TTC549 (cell line): ENCODE data around the gene SEZ6L2.
"Not testable (repeated sequence)": the region's sequence is repeated elsewhere in the genome, so short reads cannot be mapped to it uniquely, and the experiment has no call there.

Experiments used
- FAIRE-seq: peaks from 2 replicates; lab custom pipeline; 2012; peaks lifted over from hg19 to GRCh38; lab: Jason Lieb, UNC

SEZ6L2 gene

DNA sequence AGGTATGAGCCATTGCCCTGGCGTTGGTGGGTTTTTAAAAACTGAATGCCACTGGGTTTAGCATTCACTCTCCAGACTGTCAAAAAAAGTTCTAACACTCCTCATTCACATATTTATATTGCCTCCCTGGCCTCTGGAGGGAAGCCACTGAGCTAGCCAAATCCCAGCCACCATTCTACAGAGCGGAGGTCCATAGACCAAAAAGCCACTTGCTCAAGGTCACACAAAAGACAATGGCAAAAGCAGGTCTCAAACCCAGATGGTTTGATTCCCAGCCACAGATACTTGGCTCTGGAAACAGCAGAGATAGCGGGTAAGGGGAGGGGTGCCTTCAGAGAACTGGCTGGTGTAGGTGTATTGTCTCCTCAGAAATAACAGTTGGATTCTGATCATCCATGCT is 18.3 kb downstream of the SEZ6L2 start:
- FAIRE-seq: no peak

DNA sequence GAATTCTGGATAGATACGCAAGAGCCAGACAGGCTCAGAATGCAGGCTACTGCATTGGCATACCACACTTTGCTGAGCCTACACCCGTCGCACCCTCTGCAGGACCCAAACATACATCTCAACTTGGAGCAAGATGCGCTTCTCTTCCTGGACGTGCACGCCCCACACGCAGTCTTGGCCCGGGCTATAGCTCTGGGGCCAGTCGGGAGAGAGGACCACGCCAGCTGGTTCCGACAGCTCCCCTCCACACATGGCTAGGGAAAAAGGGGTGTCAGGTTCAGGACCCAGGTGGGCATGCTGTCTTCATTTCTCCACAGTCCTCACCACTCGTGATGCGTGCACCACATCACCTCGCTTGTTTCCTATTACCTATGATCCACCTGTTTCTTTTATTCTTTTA is 21.2 kb downstream of the SEZ6L2 start:
- no peak for FAIRE-seq

DNA sequence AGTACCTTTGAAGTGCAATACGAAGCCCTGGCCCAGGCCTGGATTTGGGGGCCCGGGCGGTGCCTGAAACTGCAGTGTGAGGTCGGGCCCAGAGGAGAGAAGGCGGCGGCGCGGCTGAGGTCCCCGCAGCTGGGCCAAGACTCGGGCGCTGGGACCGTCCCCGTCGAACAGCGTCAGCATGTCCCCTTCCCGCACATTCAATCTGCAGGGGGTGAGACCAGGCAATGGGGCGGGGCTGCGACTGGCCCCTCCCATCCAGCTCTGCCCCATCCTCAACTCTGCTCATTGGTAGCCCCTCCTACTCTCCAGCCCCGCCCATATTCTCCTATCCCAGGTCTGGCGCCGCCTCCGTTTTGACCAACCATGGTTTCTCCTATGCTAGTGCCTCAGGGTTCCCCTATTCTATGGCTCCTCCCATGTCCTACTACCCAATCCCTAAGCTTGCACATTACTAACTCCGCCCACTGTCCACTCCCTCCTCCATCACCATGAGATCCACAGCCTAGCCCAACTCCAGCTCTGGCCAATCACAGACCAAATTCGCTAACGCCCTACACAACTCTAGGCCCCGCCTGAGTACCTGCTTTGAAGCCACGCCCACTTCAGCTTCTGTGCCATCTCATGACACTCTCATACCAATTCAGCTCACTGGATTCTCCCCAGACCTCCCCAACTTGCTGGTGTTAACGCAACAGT is 21.9 kb downstream of the SEZ6L2 start:
- FAIRE-seq: no peak

DNA sequence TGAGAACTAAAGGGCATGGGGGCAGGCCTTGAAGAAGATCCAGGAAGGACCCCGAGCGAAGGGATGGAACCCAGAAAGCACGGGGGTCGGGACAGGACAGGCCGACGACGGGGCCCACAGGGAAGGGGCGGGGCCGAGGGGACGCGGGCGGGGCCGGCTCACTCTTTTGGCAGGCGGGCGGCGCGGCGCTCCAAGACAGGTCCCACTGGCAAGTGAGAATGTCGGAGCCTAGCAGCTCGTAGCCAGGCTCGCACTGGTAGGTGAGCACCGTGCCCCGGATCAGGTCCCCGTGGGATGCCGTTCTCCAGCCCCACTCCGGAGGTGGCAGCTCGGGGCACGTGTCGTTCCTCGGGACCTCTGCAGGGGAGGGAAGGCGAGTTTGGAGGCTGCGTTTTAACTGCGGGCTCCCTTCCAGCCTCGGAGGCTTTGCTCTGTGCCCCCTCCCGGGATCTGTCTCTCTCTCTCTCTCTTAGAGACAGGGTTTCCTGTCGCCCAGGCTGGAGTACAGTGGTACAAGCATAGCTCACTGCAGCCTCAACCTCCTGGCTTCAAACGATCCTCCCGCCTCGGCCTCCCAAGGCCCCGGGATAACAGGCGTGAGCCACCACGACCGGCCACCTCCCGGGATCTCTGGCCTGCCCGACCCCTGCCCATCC is 22.6 kb downstream of the SEZ6L2 start:
- no peak for FAIRE-seq

DNA sequence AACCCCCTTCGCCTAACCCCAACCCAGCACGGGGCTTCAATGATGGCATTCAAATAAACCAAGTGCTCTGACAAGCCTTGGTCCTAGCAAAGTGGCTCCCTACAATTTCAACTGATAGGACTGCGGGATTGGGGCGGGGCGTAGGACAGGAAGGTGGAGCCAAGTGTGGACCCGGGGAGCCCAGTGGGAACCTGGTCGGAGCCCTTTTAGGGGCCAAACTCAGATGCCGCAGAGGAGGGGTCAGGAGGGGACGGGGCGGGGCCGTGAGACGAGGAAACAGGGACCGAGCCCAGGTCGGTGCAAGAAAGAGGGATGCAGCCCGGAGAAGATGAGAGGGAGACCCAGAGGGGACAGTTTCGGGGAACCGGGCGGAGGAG is 23.1 kb downstream of the SEZ6L2 start:
- FAIRE-seq: no peak

- FAIRE-seq: no peak
These were observed 24.1 kb downstream of the SEZ6L2 start for GRCh38 chr16:29875206-29875605.

DNA sequence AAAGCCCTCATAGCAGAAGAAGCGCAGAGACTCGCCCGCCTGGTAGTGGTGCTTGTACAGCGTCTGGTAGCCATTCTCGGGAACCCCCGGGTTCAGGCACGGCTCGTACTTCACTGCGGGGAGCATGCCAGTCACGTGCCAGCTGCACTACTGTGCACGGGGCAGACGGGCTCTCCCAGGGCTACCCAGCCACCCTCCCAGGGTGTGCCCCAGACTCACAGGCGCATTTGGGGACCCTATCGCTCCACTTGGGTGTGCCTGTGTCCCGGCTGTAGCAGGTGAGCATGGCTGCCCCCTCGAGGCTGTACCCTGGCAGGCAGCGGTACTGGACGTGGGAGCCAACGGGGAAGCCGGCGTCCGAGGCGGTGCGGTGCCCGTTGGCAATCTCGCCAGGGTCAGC is 26.0 kb downstream of the SEZ6L2 start:
- FAIRE-seq: no peak

- FAIRE-seq: no peak
These were observed 27.4 kb downstream of the SEZ6L2 start for GRCh38 chr16:29871822-29872546.

- FAIRE-seq: not testable (repeated sequence)
These were observed 30.3 kb downstream of the SEZ6L2 start for GRCh38 chr16:29869067-29869466.

GRCh38 chr16:29868396-29869009 is 30.8 kb downstream of the SEZ6L2 start:
- no peak for FAIRE-seq

GRCh38 chr16:29864205-29864604 is 35.1 kb downstream of the SEZ6L2 start:
- no peak for FAIRE-seq

DNA sequence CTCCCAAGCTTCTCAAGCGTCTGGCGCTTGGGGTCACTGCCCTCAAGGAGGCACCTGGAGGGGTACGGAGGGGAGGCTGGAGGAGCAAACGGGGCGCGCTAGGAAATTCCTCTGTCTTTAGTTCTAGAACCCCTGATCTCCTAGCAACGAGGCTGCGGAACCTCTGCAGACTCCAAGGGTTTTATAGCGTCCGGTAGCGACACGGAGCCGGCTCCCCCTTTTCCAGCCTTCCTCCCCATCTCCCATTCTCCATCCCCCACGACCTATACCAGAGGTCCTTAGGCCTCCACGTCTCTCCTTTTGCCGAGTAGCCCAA is 35.7 kb downstream of the SEZ6L2 start:
- FAIRE-seq: no peak

DNA sequence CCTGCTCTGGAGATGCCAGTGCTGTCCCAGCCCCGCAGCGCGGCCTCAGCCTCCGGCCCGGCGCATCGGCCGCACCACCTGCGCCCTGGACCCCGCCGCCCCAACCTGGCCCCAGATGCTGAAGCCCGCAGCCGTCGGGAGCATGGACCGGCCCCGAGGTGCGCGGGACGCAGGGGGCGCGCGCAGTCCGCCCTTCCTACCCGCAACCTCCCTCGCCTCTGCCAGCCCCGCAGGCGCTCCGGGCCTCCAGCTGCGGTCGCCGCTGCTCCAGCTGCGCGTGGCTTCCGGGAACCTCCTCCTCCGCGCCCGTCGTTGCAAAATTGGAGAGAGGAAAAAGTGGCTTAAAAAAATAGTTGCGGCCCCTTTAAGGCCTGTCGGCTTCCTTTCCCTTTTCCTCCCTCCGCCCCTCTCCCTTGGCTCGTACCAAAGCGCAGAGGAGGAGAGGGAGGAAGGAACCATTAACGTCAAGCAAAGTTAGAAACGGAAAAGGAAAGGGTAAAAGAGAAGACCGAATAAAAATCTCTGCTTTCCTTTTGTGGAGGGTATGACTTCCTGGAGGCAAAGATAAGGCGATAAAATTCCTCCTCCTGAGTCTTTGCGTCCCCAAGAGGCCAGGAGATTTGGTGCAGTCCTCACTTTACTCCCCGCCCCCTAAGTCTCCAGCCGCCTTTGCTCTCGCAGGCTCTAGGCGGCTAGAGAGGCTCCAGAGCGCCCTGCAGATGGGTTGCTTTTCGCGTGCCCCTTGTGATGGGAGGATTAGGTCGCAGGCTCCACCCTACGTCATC is 36.3 kb downstream of the SEZ6L2 start, which contains the start of gene CDIPT:
Gene CDIPT (minus strand): TSS at position 343 of the 785 bp plus-strand sequence. CDS start 369 bp downstream, outside the sequence.
- peak; percentile 57 for FAIRE-seq

DNA sequence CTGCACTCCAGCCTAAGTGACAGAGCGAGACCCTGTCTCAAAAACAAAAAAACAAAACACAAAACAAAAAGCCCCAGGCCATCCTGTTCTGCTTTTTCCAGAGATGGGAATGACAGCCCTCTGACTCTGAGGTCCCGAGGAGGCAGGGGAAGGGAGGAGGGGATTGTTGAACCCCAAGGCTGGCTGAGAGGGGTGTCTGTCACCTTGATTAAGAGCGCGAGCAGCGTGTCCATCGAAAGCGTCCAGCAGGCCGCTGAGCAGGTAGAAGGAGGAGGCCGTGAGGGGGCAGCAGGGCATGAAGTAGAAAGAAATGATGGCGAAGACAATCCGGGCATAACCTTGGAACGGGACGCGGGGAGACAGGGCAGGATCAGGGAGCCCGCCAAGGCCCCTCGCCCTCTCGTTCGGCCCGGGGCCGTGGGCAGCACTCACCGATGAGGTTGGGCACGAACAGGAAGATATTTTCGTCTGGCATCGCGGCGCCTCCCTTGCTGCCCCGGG is 36.9 kb downstream of the SEZ6L2 start:
- FAIRE-seq: no peak

DNA sequence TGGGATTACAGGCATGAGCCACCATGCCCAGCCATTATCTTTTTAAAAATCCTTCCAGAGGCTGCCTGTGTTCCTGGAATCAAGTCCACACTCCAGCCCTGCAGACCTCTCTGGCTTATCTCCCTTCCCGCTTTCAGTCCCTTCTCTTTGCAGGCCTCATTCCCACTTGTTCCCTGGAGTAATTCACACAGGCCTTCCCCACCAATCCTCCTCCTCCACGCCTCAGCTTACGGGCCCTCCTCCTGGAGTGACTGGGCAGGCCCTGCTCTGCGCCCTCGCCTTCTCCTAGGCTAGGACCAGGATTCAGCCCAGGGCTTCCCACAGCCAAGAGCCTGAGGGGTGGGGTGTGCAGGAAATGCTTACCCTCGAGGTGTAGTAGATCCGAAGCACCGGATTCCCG is 39.1 kb downstream of the SEZ6L2 start:
- no peak for FAIRE-seq

DNA sequence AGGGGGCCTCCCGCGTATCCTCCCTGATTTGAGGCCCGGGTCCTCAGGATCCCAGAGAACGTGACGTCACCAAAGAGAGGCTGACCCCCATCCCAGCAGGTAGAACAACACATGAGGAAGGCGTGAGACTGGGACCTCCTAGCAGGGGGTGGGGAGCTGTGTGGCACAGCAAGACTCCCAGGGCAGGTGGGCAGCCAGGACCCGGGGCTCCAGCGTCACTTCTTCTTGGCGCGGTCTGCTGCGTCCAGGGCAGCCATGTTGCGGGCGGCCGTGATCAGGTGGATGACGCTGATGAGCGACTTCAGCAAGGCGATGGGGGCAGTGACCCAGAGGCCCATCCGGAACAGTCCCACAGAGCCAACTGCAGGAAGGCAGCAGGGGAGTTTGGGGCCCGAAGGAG is 40.4 kb downstream of the SEZ6L2 start:
- no peak for FAIRE-seq

DNA sequence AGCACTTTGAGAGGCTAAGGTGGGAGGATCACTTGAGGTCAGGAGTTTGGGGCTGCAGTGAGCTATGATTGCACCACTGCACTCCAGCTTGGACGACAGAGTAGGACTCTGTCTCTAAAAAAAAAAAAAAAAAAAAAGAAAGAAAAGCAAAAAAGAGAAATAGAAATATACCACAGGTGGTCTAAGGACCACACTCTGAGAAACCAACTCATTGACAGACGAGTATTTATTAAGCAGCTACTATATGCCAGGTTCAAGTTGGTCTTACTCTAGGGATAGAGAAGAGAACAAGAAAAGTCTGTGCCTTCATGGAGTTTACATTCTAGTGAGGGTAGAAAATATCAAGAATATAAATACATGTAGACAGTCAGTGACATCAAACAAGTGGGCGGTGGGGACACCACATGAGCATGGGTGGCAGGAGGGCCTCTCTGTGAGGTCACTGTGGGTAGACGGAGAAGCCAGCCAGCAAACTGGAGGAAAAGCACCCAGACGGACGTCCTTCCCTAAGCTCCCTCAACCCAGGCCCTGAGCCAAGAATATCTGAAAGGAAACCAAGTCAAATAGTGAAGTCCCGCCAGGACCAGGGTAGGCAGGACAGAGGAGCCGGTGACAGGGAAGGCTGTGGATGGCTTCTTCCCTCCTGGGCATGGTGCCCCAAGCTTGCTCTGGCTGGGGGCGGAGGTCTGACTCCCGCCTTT is 41.1 kb downstream of the SEZ6L2 start:
- no peak for FAIRE-seq

DNA sequence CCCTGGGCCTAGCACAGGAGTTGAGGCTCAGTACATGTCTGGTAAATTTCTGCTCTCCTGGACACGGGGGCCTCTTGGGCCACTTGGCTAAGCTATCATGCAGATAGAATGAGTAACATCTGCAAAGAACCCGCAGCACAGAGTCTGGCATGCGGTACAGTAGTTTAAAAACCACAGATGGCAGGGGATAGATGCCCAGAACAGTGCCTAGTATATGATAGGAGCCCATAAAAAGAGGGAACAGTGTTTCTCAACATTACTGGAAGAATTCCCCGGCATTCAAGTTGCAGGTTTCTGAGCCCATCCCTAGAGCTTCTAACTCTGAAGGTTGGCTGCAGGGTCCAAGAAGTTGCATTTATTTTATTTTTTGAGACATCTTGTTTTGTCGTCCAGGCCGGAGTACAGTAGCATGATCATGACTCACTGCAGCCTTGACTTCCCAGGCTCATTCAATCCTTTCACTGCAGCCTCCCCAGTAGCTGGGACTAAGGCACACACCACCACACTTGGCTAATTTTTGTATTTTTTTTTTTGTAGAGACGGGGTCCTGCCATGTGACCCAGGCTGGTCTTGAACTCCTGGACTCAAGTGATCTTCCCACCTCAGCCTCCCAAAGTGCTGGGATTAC is 42.1 kb downstream of the SEZ6L2 start:
- FAIRE-seq: no peak

GRCh38 chr16:29854520-29855100 is 44.7 kb downstream of the SEZ6L2 start:
- FAIRE-seq: no peak

DNA sequence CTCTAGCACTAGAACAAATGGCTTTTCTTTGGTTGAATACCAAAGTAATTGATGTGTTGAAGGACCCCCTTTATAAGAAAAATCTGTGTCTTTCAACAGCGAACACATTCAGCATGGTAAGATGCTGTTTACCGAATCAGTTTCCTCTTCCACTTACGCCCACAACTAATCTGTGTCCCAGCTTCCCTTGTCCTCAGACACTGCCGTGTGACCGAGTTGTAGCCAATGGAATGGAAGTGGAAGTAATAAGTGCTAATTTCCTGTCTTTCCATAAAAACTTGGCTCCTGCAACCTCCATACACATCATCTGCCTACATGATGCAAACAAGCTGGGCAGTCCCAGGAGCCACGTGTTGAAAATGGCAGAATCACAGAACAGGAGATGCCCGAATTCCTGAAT is 46.7 kb downstream of the SEZ6L2 start:
- no peak for FAIRE-seq

- FAIRE-seq: no peak
These were observed 48.4 kb downstream of the SEZ6L2 start for GRCh38 chr16:29850998-29851397.
